GM23248 (cell line): ENCODE results near the gene NR4A1. TPM values are rescaled to one million over a fixed set of nuclear protein-coding genes. Genes with fewer than 3 reads are reported as not detected.

Experiments
- DNase-seq: peaks from one replicate; pipeline ENCODE4 v3.0.0-alpha.2; 2015
- H2AFZ ChIP-seq: fragments of 200-600 bp; sonication (generic); 2 replicates; pipeline ENCODE4 v1.6.1; 2016; ENCODE audit warnings: antibody characterized with exemption
- H3F3A ChIP-seq: fragments of 200-600 bp; sonication (generic); 2 replicates; pipeline ENCODE4 v1.6.1; 2016; ENCODE audit warnings: mild to moderate bottlenecking, antibody characterized with exemption, mixed run types; ENCODE audit not compliant: insufficient read depth
- H3K27ac ChIP-seq: fragments of 200-600 bp; sonication (generic); 2 replicates; pipeline ENCODE4 v1.5.1; 2016; ENCODE audit warnings: mild to moderate bottlenecking
- H3K27me3 ChIP-seq: fragments of 200-600 bp; sonication (generic); replicated peaks from 2 replicates; pipeline ENCODE4 v1.6.1; 2016; ENCODE audit warnings: mild to moderate bottlenecking; ENCODE audit not compliant: insufficient read depth
- H3K36me3 ChIP-seq: fragments of 200-600 bp; sonication (generic); 2 replicates; pipeline ENCODE4 v1.6.1; 2016; ENCODE audit warnings: low read depth, mild to moderate bottlenecking
- H3K4me1 ChIP-seq: fragments of 200-600 bp; sonication (generic); 2 replicates; pipeline ENCODE4 v1.6.1; 2016; ENCODE audit warnings: mild to moderate bottlenecking; ENCODE audit not compliant: insufficient read depth
- H3K4me2 ChIP-seq: fragments of 200-600 bp; sonication (generic); one replicate; pipeline ENCODE4 v1.6.1; 2016; ENCODE audit warnings: mild to moderate bottlenecking; ENCODE audit not compliant: unreplicated experiment
- H3K4me3 ChIP-seq: fragments of 200-600 bp; sonication (generic); 2 replicates; pipeline ENCODE4 v1.5.1; 2016; ENCODE audit warnings: mild to moderate bottlenecking
- H3K79me2 ChIP-seq: fragments of 200-600 bp; sonication (generic); 2 replicates; pipeline ENCODE4 v1.6.1; 2016; ENCODE audit warnings: mild to moderate bottlenecking; ENCODE audit not compliant: insufficient read depth
- H3K9ac ChIP-seq: fragments of 200-600 bp; sonication (generic); 2 replicates; pipeline ENCODE4 v1.6.1; 2016; ENCODE audit warnings: mild to moderate bottlenecking
- H3K9me2 ChIP-seq: fragments of 200-600 bp; sonication (generic); 2 replicates; pipeline ENCODE4 v1.6.1; 2016; ENCODE audit warnings: mixed run types, mild to moderate bottlenecking, moderate library complexity; ENCODE audit not compliant: insufficient read depth
- H3K9me3 ChIP-seq: fragments of 200-600 bp; sonication (generic); one replicate; pipeline ENCODE4 v1.6.1; 2017; ENCODE audit warnings: low read depth
- H4K20me1 ChIP-seq: fragments of 200-600 bp; sonication (generic); 2 replicates; pipeline ENCODE4 v1.6.0; 2016; ENCODE audit not compliant: insufficient read depth
- EZH2 ChIP-seq: fragments of 200-600 bp; sonication (generic); IDR thresholded peaks from 2 replicates; pipeline ENCODE4 v1.6.1; 2018; ENCODE audit warnings: antibody characterized with exemption, mild to moderate bottlenecking; ENCODE audit not compliant: insufficient read depth, poor library complexity, severe bottlenecking
- EZH2phosphoT487 ChIP-seq: fragments of 200-600 bp; sonication (generic); IDR thresholded peaks from 2 replicates; pipeline ENCODE4 v1.6.1; 2018; ENCODE audit warnings: antibody characterized with exemption, moderate library complexity, mild to moderate bottlenecking, low read depth; ENCODE audit not compliant: insufficient read depth
- WGBS, 2 experiments: methylation state at CpG; one replicate each; pipeline ENCODE4 v1.1.6; 2015 to 2017; ENCODE audit warnings: low lambda C conversion rate in 2 of 2, low coverage in 1 of 2; ENCODE audit errors: missing lambda C conversion rate in 2 of 2; 5-methylcytosine and 5-hydroxymethylcytosine counted together
- in situ Hi-C: fragments of 300-500 bp; cut with MboI; formaldehyde crosslinking; loops from 2 replicates; pipeline ENCODE4 v1.15.0; 2020
- polyA plus RNA-seq: library from polyadenylated mRNA; unstranded; fragments of >200 nt; fragmentation: Nextera tagmentation; extraction: Ambion mirVana; gene quantifications from 2 replicates; pipeline ENCODE4 v1.2.1, GENCODE V29; 2016
- total RNA-seq: library from RNA; depleted of rRNA; stranded (reverse); fragments of >200 nt; shearing (Covaris generic); gene quantifications from 2 replicates; pipeline ENCODE4 v1.2.3, GENCODE V29; 2014

NR4A1 gene
- total and polyA plus RNA-seq, 2 experiments from 2014 or later = 11.1 to 13.1 TPM

DNA sequence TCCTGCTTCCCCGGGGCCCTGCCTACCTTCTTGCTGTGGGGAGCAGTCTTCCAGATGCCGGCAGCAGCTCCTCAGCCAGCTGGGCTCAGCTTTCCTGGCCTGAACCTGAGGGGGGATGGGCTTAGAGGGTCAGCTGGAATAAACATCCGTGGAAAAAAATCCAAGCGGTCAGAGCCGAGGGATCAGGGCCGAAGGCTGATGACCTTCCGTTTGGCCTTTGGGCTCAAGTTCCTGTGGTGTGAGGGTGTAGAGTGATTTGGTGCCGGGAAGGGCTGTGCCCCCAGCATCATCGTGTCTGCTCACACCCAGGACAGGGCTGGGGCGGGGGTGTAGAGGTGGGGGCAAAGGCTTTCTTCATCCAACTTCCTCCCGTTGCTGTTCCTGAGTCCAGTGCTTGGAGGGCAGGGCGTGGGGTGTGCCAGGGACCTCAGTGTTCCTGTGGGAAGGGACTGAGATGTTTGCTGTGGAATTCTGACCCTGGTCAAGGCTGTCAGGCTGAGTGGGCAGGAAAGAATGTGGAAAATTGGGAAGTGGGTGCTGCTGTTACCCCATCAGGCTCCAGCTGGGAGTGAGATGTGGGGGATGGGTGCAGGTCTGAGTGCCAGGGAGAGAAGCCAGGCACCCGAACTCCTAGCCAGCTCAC lies 30.9 kb downstream of the NR4A1 start:
- H3K9me3 ChIP-seq = no peaks in the 10 kb centered on the region
- DNase-seq = no peak
- no peaks in the 10 kb centered on the region for H3K9me2 ChIP-seq
- peak overlapping the region; percentile 57 for H3K27ac ChIP-seq
- peaks cover 18% of the 10 kb centered on the region for H3F3A ChIP-seq
- H3K4me3 ChIP-seq = 0 out of 2 replicates have a peak overlapping the region, but pooled peaks have one; percentile 5
- H3K27me3 ChIP-seq = no peaks in the 10 kb centered on the region
- no peak overlapping the region for H2AFZ ChIP-seq
- peak overlapping the region; percentile 43 for H3K9ac ChIP-seq
- WGBS, 2 experiments = 46 to 48% methylated on average over 13 of the region's 13 CpGs
- H3K79me2 ChIP-seq = peaks cover 29% of the 10 kb centered on the region
- peaks cover 7% of the 10 kb centered on the region for H3K36me3 ChIP-seq
- H4K20me1 ChIP-seq = no peaks in the 10 kb centered on the region; the same call in 1 of the 2 replicates
- H3K4me1 ChIP-seq = peaks cover 24% of the 10 kb centered on the region
- no peak for TF ChIP-seq EZH2
- no peak for TF ChIP-seq EZH2phosphoT487
- peak overlapping the region; percentile 49 for H3K4me2 ChIP-seq
- in situ Hi-C loops = no loop called here

DNA sequence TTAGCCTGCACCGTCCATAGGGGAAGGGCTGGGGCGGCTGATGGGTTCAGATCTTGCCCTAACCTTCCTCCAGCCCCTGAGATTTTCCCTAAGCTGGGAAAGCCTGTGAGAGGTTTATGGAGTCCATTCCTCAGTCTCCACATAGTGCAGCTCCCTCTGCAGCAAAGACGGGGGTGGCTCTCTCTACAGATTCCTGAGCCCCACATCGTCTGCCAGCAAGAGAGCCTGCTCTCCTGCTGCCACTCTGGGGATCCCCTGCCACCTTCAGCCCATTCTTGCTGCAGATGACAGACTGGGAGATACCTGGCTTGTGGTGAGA lies 31.4 kb downstream of the NR4A1 start:
- H3K36me3 ChIP-seq = peaks cover 7% of the 10 kb centered on the region
- H2AFZ ChIP-seq = no peak overlapping the region
- no peak overlapping the region for H3K4me3 ChIP-seq
- H3F3A ChIP-seq = peaks cover 18% of the 10 kb centered on the region
- H3K4me1 ChIP-seq = peaks cover 24% of the 10 kb centered on the region
- peak overlapping the region; percentile 49 for H3K4me2 ChIP-seq
- H3K9me3 ChIP-seq = no peaks in the 10 kb centered on the region
- H3K27ac ChIP-seq = peak overlapping the region; percentile 57
- DNase-seq = peak; percentile 44
- no peaks in the 10 kb centered on the region; the same call in 1 of the 2 replicates for H4K20me1 ChIP-seq
- WGBS, 2 experiments = 47 to 63% methylated on average over 4 of the region's 4 CpGs
- peak overlapping the region; percentile 43 for H3K9ac ChIP-seq
- in situ Hi-C loops = no loop called here
- H3K9me2 ChIP-seq = no peaks in the 10 kb centered on the region
- H3K27me3 ChIP-seq = no peaks in the 10 kb centered on the region
- TF ChIP-seq EZH2 = no peak
- no peak for TF ChIP-seq EZH2phosphoT487
- peaks cover 24% of the 10 kb centered on the region for H3K79me2 ChIP-seq

GRCh38 chr12:52082988-52083637 lies 31.9 kb downstream of the NR4A1 start:
- Histone ChIP-seq H3K9me3 (no peaks in the 10 kb centered on the region), H3F3A (peaks cover 18% of the 10 kb centered on the region), H2AFZ (no peak overlapping the region), H3K79me2 (peaks cover 19% of the 10 kb centered on the region), H3K36me3 (peaks cover 2% of the 10 kb centered on the region; the same call in 1 of the 2 replicates), H3K9me2 (no peaks in the 10 kb centered on the region), H3K4me2 (no peak overlapping the region), H3K4me1 (peaks cover 24% of the 10 kb centered on the region), H3K27me3 (no peaks in the 10 kb centered on the region), H3K4me3 (no peak overlapping the region), H3K9ac (peak overlapping the region; percentile 43), H4K20me1 (no peaks in the 10 kb centered on the region; the same call in 1 of the 2 replicates), H3K27ac (peak overlapping the region; percentile 57)
- peak; percentile 78 for DNase-seq
- in situ Hi-C loops = no loop called here
- TF ChIP-seq EZH2phosphoT487 (no peak), EZH2 (no peak)
- 36 to 40% methylated on average over 11 of the region's 11 CpGs for WGBS, 2 experiments

GRCh38 chr12:52083638-52083996 lies 32.4 kb downstream of the NR4A1 start:
- WGBS, 2 experiments = 2 to 3% methylated on average over 2 of the region's 2 CpGs
- no peaks in the 10 kb centered on the region for H3K27me3 ChIP-seq
- H3K27ac ChIP-seq = no peak overlapping the region
- H3K9me2 ChIP-seq = no peaks in the 10 kb centered on the region
- H3K4me1 ChIP-seq = peaks cover 24% of the 10 kb centered on the region
- no peak overlapping the region for H3K4me3 ChIP-seq
- H3K9me3 ChIP-seq = no peaks in the 10 kb centered on the region
- no peak for TF ChIP-seq EZH2
- no peak for TF ChIP-seq EZH2phosphoT487
- DNase-seq = no peak
- H4K20me1 ChIP-seq = no peaks in the 10 kb centered on the region; the same call in 1 of the 2 replicates
- in situ Hi-C loops = no loop called here
- H2AFZ ChIP-seq = no peak overlapping the region
- no peaks in the 10 kb centered on the region for H3K36me3 ChIP-seq
- no peak overlapping the region for H3K9ac ChIP-seq
- H3K79me2 ChIP-seq = peaks cover 14% of the 10 kb centered on the region
- H3F3A ChIP-seq = peaks cover 18% of the 10 kb centered on the region
- H3K4me2 ChIP-seq = no peak overlapping the region
